ENCODE measurements around the gene RYR2.

Gene RYR2

GRCh38 chr1:237206065-237206414 is 164.1 kb downstream of the RYR2 start:
- no peak for DNase-seq

- no peak for DNase-seq
These were observed 169.0 kb downstream of the RYR2 start for GRCh38 chr1:237211031-237211430.

- DNase-seq: no peak
These were observed 169.6 kb downstream of the RYR2 start for GRCh38 chr1:237211540-237211939.

- no peak for DNase-seq
These were observed 178.0 kb downstream of the RYR2 start for GRCh38 chr1:237219751-237220642.

GRCh38 chr1:237223419-237223818 is 181.4 kb downstream of the RYR2 start:
- no peak for DNase-seq

- no peak for DNase-seq
These were observed 184.4 kb downstream of the RYR2 start for GRCh38 chr1:237226177-237226944.

- DNase-seq: no peak
These were observed 185.5 kb downstream of the RYR2 start for GRCh38 chr1:237227476-237227875.

- no peak for DNase-seq
These were observed 186.4 kb downstream of the RYR2 start for GRCh38 chr1:237228421-237228820.

GRCh38 chr1:237229333-237229732 is 187.3 kb downstream of the RYR2 start:
- DNase-seq: no peak

- no peak for DNase-seq
These were observed 190.5 kb downstream of the RYR2 start for GRCh38 chr1:237232501-237232900.

- no peak for DNase-seq
These were observed 193.1 kb downstream of the RYR2 start for GRCh38 chr1:237235091-237235490.

GRCh38 chr1:237237721-237238120 is 195.7 kb downstream of the RYR2 start:
- no peak for DNase-seq

GRCh38 chr1:237239248-237239647 is 197.3 kb downstream of the RYR2 start:
- no peak for DNase-seq

GRCh38 chr1:237241038-237241437 is 199.1 kb downstream of the RYR2 start:
- no peak for DNase-seq

GRCh38 chr1:237244778-237245177 is 202.8 kb downstream of the RYR2 start:
- DNase-seq: no peak

GRCh38 chr1:237247442-237247841 is 205.5 kb downstream of the RYR2 start:
- no peak for DNase-seq

GRCh38 chr1:237249120-237249519 is 207.1 kb downstream of the RYR2 start:
- no peak for DNase-seq

GRCh38 chr1:237250055-237250454 is 208.1 kb downstream of the RYR2 start:
- DNase-seq: no peak

- no peak for DNase-seq
These were observed 213.1 kb downstream of the RYR2 start for GRCh38 chr1:237255071-237255470.

- no peak for DNase-seq
These were observed 216.9 kb downstream of the RYR2 start for GRCh38 chr1:237258871-237259270.

- DNase-seq: no peak
These were observed 219.2 kb downstream of the RYR2 start for GRCh38 chr1:237261198-237261597.

- DNase-seq: no peak
These were observed 225.8 kb downstream of the RYR2 start for GRCh38 chr1:237267743-237268142.

- DNase-seq: no peak
These were observed 228.0 kb downstream of the RYR2 start for GRCh38 chr1:237269938-237270337.

GRCh38 chr1:237270353-237270752 is 228.4 kb downstream of the RYR2 start:
- DNase-seq: no peak

Data from NCI-H2029 (cell line).